GM10847 (cell line): Measurements from ENCODE around the gene YY1.

Source experiments
- POLR2A ChIP-seq: IDR thresholded peaks from 2 replicates; pipeline ENCODE4 v1.6.1; 2011; ENCODE audit not compliant: insufficient read length; ENCODE audit errors: extremely low read depth

The YY1 gene

DNA sequence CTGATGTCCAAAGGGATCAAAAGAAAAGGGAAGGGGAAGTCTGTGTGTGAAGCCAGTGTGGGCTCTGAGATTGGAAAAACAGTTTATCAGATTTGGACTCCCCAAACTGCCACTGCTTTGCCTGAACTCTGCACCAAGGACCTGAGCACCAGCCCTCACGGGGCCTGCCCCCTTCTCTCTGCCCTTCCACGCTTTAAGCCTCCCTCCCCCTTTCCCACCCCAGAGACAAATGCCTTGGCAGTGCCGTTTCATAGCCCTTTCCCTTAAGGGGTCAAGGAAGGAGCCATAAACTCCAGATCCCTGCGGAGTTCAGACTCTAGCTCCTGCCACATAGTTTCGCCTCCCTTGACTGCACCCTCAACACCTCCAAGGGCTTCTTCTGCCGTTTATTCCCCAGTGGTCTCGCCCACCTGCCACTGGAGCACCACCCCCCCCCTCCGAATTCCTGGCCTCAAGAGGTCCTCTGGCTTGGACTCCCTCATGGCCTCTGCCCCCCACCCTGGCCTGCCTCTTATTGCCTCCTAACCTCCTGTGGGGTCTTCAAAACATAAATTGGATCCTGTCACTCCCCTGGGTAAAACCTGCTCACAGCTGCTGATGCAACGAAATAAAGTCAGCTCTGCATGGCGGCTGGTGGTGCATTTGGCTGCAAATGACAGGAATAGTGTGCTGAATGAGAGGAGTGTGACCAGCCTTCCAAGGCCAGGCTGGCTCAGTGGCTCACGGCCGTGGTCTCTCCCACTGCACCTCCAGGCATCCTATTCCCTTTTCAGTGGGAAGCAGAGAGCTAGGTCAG, 48.5 kb downstream of the YY1 start:
- no peak for TF ChIP-seq POLR2A

DNA sequence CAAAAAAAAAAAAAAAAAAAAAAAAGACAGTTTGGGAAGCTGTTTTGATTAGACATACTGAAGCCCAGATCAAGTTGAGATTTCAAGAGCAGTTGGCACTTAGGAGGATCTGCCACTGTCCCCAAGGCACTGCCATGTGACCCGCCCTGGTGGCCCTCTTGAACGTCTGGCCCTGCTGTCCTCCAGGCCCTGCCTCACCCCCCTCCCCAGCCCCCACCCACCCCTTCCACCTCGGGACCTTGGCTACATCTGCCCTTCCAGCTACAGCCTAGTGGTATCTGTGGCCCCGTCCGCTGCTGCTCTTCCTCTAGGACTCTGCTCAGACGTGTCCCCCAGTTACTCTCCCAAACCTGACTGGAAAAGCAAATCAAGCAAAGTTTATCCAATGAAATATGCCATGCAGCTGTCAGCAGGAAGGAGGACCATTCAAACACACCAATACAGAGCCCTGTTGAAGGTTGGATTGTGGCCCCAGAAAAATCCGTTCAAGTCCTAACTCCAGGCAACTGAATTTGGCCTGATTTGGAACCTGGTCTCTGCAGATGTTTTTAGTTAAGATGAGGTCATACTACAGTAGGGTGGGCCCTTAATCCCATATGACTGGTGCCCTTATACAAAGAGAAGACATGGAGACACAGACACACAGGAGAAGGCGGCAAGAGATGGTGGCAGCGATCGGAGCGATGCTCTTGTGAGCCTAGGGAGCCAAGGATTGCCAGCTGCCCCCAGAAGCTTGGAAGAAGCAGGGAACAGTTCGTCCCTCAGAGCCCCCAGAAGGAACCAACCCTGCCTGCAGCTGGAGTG, 49.6 kb downstream of the YY1 start:
- no peak for TF ChIP-seq POLR2A

DNA sequence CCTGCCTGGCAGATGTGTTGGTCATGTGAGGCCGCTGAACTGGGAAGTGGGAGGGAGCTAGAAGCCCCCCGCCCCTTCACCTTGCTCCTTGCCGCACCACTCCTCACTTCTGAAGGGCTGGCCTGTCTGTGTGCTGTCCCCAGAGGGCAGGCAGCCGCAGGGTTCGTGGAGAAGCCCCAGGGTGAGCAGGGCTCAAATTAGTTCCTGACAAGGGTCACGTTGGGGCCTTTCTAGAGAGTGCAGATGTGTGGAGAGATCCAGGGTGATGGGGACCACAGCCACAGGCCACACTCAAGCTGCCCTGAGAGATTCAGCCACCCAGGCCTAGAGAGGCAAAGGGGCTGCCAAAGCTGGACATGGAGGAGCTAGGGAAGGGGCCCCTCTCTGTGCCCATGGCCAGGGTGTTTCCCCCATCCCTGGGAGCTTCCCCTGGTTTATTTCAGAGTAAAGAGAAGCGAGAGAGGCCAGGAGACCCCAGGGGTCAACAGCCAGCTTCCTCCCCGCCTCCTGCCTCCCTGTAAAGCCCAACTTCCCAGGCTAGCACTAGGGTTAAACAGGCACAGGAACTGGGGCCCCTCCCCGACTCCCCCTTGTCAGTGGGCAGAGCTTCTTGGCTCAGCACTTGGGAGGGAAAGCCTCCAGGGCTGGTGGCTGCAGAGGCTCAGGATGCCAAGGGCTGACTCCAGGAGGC, 51.1 kb downstream of the YY1 start:
- no peak for TF ChIP-seq POLR2A

DNA sequence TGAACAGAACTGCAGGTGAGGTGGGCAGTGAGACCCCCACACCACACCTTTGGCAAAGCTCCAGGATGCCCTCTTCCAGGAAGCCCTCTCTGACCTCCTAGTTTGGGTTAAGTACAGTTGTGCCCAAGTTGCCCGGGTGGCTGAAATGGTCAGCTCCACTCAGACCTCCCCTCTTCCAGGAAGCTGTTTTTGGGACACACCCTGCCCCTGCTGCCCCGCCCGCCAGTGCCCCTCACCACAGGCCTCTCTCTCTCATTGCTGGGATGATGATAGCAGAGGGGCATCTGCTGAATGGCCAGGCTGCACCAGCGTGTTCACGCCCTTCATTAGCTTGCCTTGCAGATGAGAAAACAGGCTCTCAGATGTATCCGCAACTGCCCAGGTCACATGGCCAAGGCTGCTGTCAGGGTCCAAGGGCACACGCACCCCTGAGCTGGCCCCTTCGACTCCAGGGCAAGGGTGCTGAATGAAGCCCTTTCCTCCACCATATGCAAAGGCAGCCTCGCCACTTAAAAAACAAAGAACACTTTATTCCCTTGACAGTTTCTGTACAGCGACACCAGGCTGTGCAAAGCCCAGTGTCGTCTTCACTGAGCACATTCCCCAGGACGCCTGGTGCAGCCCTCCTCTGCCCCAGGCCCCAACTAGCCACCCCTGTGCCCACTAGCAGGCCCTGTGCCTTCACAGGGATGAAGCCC, 51.8 kb downstream of the YY1 start:
- TF ChIP-seq POLR2A = no peak

DNA sequence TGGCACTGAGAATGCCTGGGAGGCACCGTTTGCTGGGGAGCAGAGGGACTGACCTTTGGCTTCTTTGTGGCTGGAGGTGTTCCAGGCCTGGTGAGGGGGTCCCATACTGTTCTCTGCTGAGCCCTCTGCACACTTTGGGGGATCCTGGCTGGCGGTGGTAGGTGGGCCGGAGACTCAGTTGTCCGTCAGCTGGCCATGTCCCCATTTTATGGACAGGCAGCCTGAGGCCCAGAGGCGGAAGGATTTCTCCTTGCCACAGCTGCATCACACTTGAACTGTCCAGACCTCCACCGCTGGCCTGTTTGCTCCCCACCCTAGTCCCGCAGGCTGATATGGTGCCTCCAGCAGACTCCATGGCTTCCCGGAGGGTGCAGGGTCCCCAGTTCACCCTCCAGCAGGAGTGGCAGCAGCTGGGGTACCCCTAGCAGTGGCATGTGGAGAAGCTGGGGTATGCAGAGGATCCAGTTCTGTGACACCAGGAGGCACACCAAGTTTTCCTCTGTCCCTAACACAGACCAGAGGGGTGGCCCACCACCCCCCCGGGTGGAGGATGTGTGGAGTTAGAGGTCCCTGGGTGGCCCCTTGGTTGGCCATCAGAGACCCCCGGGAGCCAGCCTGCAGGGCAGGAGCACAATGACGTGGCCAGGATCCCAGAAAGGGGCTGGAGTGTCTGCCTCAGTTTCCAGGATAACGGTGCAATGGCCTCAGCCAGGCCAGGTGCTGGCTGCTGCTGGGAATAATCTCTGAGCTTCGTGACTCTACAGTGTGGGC, 52.5 kb downstream of the YY1 start:
- no peak for TF ChIP-seq POLR2A

DNA sequence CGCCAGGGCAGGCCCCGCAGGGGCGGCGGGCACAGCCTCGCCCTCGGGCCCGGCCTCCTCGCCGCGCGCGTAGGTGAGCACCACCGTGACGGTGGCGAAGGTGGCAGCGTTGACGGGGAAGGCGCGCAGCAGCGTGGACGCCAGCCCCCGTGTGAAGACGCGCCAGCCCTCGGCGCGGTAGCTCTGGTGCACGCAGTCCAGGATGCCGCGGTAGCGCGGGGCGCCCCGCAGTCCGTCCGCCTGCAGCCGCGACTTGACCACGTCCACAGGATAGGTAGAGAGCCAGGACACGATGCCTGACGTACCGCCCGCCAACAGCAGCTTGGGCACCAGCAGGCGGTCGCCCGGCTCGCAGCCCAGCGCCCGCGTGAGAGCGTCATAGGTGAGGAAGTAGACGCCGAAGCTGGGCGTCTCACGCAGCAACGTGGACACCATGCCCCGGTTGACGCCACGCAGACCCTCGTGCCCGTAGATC, 53.4 kb downstream of the YY1 start:
- no peak for TF ChIP-seq POLR2A

DNA sequence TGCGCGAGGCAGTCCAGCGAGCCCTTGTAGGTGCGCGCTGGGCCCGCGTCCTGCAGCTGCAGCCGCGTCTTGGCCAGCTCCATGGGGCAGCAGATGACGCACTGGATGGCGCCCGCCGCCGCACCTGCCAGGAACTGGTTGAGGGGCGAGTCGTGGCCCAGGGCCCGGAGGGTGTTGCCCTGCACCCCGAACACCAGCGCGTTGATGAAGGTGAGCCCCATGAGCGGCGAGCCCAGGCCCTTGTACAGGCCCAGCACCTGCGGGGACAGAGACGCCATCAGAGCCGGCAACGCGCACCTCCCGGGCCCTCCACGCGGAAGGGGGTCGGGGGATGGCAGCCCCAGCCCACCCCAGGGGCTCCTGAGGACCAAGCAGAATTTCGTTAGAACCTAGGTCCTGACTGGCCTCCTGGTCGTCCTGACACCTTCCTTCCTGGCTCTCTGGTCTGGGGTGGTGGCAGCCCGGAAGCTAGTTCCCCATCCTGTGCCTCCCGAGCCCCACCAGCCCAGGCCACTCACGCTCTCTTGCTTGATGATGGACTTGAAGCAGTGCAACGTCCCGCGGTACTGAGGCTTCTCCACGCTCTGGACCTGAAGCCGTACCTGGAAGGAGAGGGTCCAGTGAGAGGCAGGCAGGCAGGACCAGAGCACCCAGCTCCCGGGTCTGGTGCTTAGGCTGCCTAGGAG, 54.0 kb downstream of the YY1 start:
- no peak for TF ChIP-seq POLR2A

DNA sequence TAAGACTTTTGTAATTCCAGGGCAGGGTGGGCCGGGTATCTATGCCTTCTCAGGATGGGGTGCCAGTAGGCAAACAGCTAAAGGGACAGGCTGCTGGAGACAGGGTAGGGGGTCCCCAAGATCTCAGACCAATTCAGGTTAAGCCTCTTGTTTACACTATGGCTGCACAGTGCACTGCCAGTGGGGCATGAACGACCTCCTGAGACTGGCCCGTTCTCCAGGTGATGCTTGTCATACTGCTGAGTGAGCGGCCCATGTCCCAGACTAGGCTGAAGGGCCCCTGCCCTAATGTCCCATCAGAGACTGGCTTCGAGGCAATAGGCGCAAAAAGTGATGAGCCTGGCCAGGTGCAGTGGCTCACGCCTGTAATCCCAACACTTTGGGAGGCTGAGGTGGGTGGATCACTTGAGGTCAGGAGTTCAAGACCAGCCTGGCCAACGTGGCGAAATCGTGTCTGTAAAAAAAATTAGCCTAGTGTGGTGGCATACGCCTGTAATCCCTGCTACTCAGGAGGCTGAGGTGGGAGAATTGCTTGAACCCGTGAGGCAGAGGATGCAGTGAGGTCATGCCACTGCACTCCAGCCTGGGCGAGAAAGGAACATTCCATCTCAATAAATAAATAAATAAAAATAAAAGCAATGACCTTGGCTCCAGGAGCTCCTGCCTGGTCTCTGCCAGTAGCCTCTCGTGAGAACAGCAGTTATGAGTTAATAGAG, 54.7 kb downstream of the YY1 start:
- no peak for TF ChIP-seq POLR2A

DNA sequence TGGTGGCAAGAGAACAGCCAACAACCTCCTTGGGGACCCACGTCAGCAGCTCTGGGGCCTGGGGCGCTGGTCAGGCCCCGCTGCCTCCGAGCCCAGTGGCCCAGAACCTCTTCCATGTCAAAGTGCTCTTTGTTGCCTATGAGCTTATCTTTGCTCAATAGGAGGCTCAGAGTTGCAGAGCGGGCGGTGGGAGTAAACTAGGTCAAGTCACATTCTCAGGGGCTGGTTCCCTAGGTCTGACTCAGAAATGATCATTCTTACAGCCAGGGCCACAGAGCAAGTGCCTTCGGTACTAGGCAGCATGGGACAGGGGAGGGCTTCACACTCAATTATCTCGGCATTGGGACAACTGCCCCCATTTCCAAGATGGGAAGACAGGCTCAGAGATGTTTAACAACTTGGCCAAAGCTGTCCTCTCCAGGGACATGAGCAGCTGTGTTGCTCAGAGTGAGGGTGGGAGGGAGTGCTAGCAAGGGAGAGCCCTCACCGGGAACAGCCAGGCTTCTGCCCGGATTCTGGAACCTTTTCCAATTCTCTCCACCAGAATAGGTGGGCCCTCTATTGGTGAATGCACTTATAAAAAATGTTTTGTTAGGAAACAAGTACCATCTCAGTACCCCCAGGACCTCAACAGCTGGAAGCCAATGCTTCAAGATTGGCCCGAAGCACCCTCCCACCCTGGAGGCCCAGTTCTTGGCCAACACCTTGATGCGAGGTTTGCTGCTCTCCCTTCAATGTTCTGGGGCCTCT, 55.4 kb downstream of the YY1 start:
- no peak for TF ChIP-seq POLR2A

DNA sequence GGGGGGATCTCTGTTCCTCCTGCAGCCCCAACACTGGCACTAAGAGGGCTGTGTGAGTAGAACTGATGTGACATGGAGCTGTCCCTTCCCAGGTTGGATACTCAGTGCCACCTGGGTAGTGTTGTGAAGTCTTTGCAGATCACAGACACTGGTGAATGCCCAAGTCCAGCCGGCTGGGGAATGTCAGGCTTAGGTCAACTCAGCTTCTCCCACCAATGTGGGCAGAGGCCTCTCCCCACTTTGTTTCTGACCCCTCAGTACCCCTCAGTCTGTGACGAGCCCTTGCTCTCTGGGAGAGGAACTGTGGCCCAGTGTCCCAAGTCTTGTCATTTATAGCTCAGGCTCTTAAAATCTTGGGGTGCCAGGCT, 56.0 kb downstream of the YY1 start:
- TF ChIP-seq POLR2A = no peak

DNA sequence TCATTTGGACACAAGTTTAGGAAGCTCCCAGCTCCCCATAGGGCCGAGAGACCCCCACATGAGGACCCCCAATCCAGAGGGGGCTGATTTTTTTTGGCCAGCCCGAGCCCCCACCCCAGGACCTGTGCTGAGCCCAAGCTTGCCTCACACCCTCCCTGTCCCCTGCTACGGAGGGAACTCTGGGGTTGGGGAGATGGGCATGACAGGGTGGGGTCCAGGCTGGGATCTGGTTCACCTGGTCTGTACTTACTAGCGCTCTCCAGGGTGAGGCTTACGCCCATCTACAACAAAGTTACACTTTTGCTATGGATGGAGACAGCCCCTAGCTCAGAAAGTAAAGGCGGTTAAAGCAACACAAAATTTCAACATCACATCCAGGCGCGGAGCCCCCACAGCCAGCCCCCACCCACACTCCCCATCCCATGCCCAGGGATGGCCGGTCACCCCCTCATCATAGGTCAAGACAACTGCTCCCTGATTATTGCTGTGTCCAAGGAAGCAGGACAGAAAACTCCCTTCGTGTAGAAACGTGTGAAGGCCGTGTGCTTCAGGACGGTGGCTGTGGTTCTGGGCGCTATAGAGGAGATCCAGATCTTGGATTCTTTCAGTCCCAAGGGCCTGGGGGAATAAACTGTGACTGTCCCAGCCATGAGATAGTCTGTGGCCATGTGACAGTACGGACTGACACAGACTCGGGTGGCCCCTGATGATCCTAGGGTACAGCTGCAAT, 56.6 kb downstream of the YY1 start:
- no peak for TF ChIP-seq POLR2A

DNA sequence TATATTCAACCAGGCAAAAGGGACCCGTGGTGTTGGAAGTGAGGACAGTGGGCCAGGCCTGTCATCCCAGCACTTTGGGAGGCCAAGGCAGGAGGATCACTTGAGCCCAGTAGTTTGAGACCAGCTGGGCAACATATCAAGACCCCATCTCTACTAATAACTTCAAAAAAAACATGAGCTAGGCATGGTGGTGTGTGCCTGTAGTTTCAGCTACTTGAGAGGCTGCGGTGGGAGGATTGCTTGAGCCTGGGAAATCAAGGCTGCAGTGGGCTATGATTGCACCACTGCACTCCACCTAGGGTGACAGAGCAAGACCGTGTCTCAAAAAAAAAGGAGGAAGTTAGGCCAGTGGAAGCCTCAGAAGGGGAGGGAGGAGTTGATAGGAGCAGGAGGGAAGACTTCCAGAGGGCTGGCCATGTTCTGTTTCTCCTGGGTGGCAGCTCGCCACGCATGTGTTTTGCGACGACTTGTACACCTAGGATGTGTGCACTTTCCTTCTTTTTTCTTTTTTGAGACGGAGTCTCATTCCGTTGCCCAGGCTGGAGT, 57.2 kb downstream of the YY1 start:
- no peak for TF ChIP-seq POLR2A
